ENCODE measurements around the gene ENTPD3. TPM values are rescaled to one million over a fixed set of nuclear protein-coding genes. Genes with fewer than 3 reads are reported as not detected.

Gene ENTPD3
- total and polyA plus RNA-seq, 2 of the 13 experiments (the other 11 are each of a cell fraction or from before 2014, with no cell fraction given): 0.07 TPM; not detected in 1

GRCh38 chr3:40476478-40477470, 89.8 kb downstream of the ENTPD3 start, which contains the start of gene ZNF619 (continued):
- no peak for TF ChIP-seq ZUFSP (CRISPR knock-in tag; IDR thresholded peaks at IDR 0.05; ENCODE audit: borderline replicate concordance)
- TF ChIP-seq, protein P1, sequence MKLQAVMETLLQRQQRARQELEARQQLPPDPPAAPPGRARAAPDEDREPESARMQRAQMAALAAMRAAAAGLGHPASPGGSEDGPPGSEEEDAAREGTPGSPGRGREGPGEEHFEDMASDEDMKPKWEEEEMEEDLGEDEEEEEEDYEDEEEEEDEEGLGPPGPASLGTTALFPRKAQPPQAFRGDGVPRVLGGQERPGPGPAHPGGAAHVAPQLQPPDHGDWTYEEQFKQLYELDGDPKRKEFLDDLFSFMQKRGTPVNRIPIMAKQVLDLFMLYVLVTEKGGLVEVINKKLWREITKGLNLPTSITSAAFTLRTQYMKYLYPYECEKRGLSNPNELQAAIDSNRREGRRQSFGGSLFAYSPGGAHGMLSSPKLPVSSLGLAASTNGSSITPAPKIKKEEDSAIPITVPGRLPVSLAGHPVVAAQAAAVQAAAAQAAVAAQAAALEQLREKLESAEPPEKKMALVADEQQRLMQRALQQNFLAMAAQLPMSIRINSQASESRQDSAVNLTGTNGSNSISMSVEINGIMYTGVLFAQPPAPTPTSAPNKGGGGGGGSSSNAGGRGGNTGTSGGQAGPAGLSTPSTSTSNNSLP (IDR thresholded peaks at IDR 0.05; ENCODE audit: low read depth, low read length): no peak
- TF ChIP-seq BCLAF1 (IDR thresholded peaks at IDR 0.05): no peak
- no peak for TF ChIP-seq ZNF513 (CRISPR knock-in tag; conservative IDR thresholded peaks at IDR 0.05)
- TF ChIP-seq ZNF263 (CRISPR knock-in tag; IDR thresholded peaks at IDR 0.05): peak; percentile 15; the same call in 1 of the 2 replicates
- no peak for TF ChIP-seq CHCHD3 (CRISPR knock-in tag; IDR thresholded peaks at IDR 0.05)
- TF ChIP-seq ELF3 (CRISPR knock-in tag; IDR thresholded peaks at IDR 0.05): peak; percentile 64; the same call in 1 of the 2 replicates
- TF ChIP-seq PAF1 (CRISPR knock-in tag; IDR thresholded peaks at IDR 0.05): no peak
- no peak for TF ChIP-seq ATM (IDR thresholded peaks at IDR 0.05; ENCODE audit: borderline replicate concordance)
- TF ChIP-seq, protein P2, sequence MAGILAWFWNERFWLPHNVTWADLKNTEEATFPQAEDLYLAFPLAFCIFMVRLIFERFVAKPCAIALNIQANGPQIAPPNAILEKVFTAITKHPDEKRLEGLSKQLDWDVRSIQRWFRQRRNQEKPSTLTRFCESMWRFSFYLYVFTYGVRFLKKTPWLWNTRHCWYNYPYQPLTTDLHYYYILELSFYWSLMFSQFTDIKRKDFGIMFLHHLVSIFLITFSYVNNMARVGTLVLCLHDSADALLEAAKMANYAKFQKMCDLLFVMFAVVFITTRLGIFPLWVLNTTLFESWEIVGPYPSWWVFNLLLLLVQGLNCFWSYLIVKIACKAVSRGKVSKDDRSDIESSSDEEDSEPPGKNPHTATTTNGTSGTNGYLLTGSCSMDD (CRISPR knock-in tag; IDR thresholded peaks at IDR 0.05): no peak
- TF ChIP-seq ZNF777 (CRISPR knock-in tag; IDR thresholded peaks at IDR 0.05): peak; percentile 74
- peak; percentile 62; the same call in 1 of the 2 replicates for TF ChIP-seq MEIS2 (CRISPR knock-in tag; IDR thresholded peaks at IDR 0.05)
- TF ChIP-seq, protein P3, sequence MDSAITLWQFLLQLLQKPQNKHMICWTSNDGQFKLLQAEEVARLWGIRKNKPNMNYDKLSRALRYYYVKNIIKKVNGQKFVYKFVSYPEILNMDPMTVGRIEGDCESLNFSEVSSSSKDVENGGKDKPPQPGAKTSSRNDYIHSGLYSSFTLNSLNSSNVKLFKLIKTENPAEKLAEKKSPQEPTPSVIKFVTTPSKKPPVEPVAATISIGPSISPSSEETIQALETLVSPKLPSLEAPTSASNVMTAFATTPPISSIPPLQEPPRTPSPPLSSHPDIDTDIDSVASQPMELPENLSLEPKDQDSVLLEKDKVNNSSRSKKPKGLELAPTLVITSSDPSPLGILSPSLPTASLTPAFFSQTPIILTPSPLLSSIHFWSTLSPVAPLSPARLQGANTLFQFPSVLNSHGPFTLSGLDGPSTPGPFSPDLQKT (CRISPR knock-in tag; IDR thresholded peaks at IDR 0.05; ENCODE audit: borderline replicate concordance): no peak
- no peak for TF ChIP-seq CC2D1A (CRISPR knock-in tag; IDR thresholded peaks at IDR 0.05)
- TF ChIP-seq AGO2 (optimal IDR thresholded peaks at IDR 0.05; ENCODE audit: low read depth, low read length): peak; percentile 30
- TF ChIP-seq ZNF570 (CRISPR knock-in tag; IDR thresholded peaks at IDR 0.05; ENCODE audit: borderline replicate concordance): no peak
- TF ChIP-seq ESRRA (CRISPR knock-in tag; IDR thresholded peaks at IDR 0.05; ENCODE audit: low read depth): no peak
